WTC11 (cell line): ENCODE data around the gene TNFRSF13B. TPM values are rescaled to one million over a fixed set of nuclear protein-coding genes. Genes with fewer than 3 reads are reported as not detected.

Experiments used
- ATAC-seq: fragments of 200-7000 bp; cut with Tn5 transposase; 2 replicates; pipeline ENCODE4 v1.10.0; 2021; ENCODE audit warnings: mild to moderate bottlenecking, moderate library complexity
- CTCF ChIA-PET: fragments of 300-600 bp; sonication (Branson Sonifier 250); formaldehyde crosslinking; loops from one replicate; lab custom pipeline; 2021; ENCODE audit warnings: antibody characterized with exemption; lab: Charles Lee
- POLR2A ChIA-PET: fragments of 350-600 bp; sonication (Branson Sonifier 250); formaldehyde crosslinking; loops from one replicate; lab custom pipeline; 2021; ENCODE audit warnings: antibody characterized with exemption; lab: Charles Lee
- DNase-seq: peaks from one replicate; pipeline ENCODE4 v3.0.0; 2021; ENCODE audit warnings: low spot score
- H3K27ac Mint-ChIP-seq: 2 replicates; pipeline ENCODE4 v1.8.0; 2021; ENCODE audit warnings: mixed read lengths
- H3K27me3 Mint-ChIP-seq: 2 replicates; pipeline ENCODE4 v1.8.0; 2021; ENCODE audit warnings: low read depth, mild to moderate bottlenecking, moderate library complexity, mixed read lengths
- H3K36me3 Mint-ChIP-seq: 2 replicates; pipeline ENCODE4 v1.8.0; 2021; ENCODE audit warnings: mixed read lengths
- H3K4me1 Mint-ChIP-seq: 2 replicates; pipeline ENCODE4 v1.8.0; 2022; ENCODE audit warnings: mixed read lengths
- H3K4me3 Mint-ChIP-seq: 2 replicates; pipeline ENCODE4 v1.8.0; 2021; ENCODE audit warnings: mild to moderate bottlenecking, moderate library complexity, mixed read lengths
- H3K9me3 Mint-ChIP-seq: 2 replicates; pipeline ENCODE4 v1.8.0; 2021; ENCODE audit warnings: mixed read lengths
- ATF1 ChIP-seq: sonication (generic); formaldehyde crosslinking; IDR thresholded peaks from 2 replicates; pipeline ENCODE4 v1.8.1; 2023; ENCODE audit warnings: mild to moderate bottlenecking, moderate library complexity, missing genetic modification reagents
- ATF6 ChIP-seq: sonication (generic); formaldehyde crosslinking; IDR thresholded peaks from 2 replicates; pipeline ENCODE4 v1.8.1; 2023; ENCODE audit warnings: mild to moderate bottlenecking, missing genetic modification reagents
- CREM ChIP-seq: sonication (generic); formaldehyde crosslinking; IDR thresholded peaks from 2 replicates; pipeline ENCODE4 v1.8.1; 2022; ENCODE audit warnings: mild to moderate bottlenecking, missing genetic modification reagents, moderate library complexity
- GTF2I ChIP-seq: fragments of 250-450 bp; sonication (Bioruptor Pico); conservative IDR thresholded peaks from 2 replicates; pipeline ENCODE4 v1.4.0; 2021; ENCODE audit warnings: mild to moderate bottlenecking
- KAT7 ChIP-seq: sonication (generic); formaldehyde crosslinking; IDR thresholded peaks from 2 replicates; pipeline ENCODE4 v1.8.1; 2023; ENCODE audit warnings: missing genetic modification reagents, mild to moderate bottlenecking, borderline replicate concordance
- NFATC4 ChIP-seq: fragments of 250-450 bp; sonication (Bioruptor Pico); IDR thresholded peaks from 2 replicates; pipeline ENCODE4 v1.9.0; 2021; ENCODE audit warnings: mild to moderate bottlenecking
- NR2C2 ChIP-seq: sonication (generic); formaldehyde crosslinking; IDR thresholded peaks from 2 replicates; pipeline ENCODE4 v1.8.0; 2022; ENCODE audit warnings: mild to moderate bottlenecking, missing genetic modification reagents
- PRRX2 ChIP-seq: fragments of 250-450 bp; sonication (Bioruptor Pico); IDR thresholded peaks from 2 replicates; pipeline ENCODE4 v1.8.0; 2021; ENCODE audit warnings: mild to moderate bottlenecking
- RELA ChIP-seq: sonication (generic); formaldehyde crosslinking; IDR thresholded peaks from 2 replicates; pipeline ENCODE4 v1.8.1; 2022; ENCODE audit warnings: missing genetic modification reagents, mild to moderate bottlenecking, borderline replicate concordance
- SMAD4 ChIP-seq: sonication (generic); formaldehyde crosslinking; IDR thresholded peaks from 2 replicates; pipeline ENCODE4 v1.8.0; 2022; ENCODE audit warnings: mild to moderate bottlenecking, missing genetic modification reagents
- TCF7 ChIP-seq: sonication (generic); formaldehyde crosslinking; IDR thresholded peaks from 2 replicates; pipeline ENCODE4 v1.8.0; 2022; ENCODE audit warnings: mild to moderate bottlenecking, low read depth, missing genetic modification reagents, moderate library complexity
- USF2 ChIP-seq: sonication (generic); formaldehyde crosslinking; IDR thresholded peaks from 2 replicates; pipeline ENCODE4 v1.8.1; 2023; ENCODE audit warnings: mild to moderate bottlenecking, missing genetic modification reagents, moderate library complexity
- ZBTB43 ChIP-seq: sonication (generic); formaldehyde crosslinking; IDR thresholded peaks from 2 replicates; pipeline ENCODE4 v1.8.1; 2023; ENCODE audit warnings: mild to moderate bottlenecking, missing genetic modification reagents
- ZNF121 ChIP-seq: sonication (generic); formaldehyde crosslinking; IDR thresholded peaks from 2 replicates; pipeline ENCODE4 v1.8.0; 2023; ENCODE audit warnings: missing genetic modification reagents
- ZNF219 ChIP-seq: sonication (generic); formaldehyde crosslinking; IDR thresholded peaks from 2 replicates; pipeline ENCODE4 v1.8.0; 2023; ENCODE audit warnings: missing genetic modification reagents, mild to moderate bottlenecking, borderline replicate concordance
- ZNF232 ChIP-seq: sonication (generic); formaldehyde crosslinking; IDR thresholded peaks from 2 replicates; pipeline ENCODE4 v1.8.0; 2022; ENCODE audit warnings: mild to moderate bottlenecking, missing genetic modification reagents
- ZNF671 ChIP-seq: fragments of 250-450 bp; sonication (Bioruptor Pico); IDR thresholded peaks from 2 replicates; pipeline ENCODE4 v1.8.0; 2021; ENCODE audit warnings: mild to moderate bottlenecking
- total RNA-seq: library from RNA; stranded (reverse); gene quantifications from 3 replicates; pipeline ENCODE4 v1.2.3, GENCODE V29; 2021
- TF ChIP-seq, protein P1 (sequence below): fragments of 250-450 bp; sonication (Bioruptor Pico); IDR thresholded peaks from 2 replicates; pipeline ENCODE4 v1.9.0; 2021; ENCODE audit warnings: moderate library complexity, mild to moderate bottlenecking, inconsistent platforms, borderline replicate concordance
- TF ChIP-seq, protein P2 (sequence below): sonication (generic); formaldehyde crosslinking; IDR thresholded peaks from 2 replicates; pipeline ENCODE4 v1.8.0; 2022; ENCODE audit warnings: missing genetic modification reagents
- TF ChIP-seq, protein P3 (sequence below): sonication (generic); formaldehyde crosslinking; IDR thresholded peaks from 2 replicates; pipeline ENCODE4 v1.8.1; 2023; ENCODE audit warnings: mild to moderate bottlenecking, moderate library complexity, missing genetic modification reagents
- TF ChIP-seq, protein P4 (sequence below): fragments of 250-450 bp; sonication (Bioruptor Pico); IDR thresholded peaks from 2 replicates; pipeline ENCODE4 v2.1.2; 2022; ENCODE audit warnings: mild to moderate bottlenecking, moderate library complexity
- TF ChIP-seq, protein P5 (sequence below): sonication (generic); formaldehyde crosslinking; IDR thresholded peaks from 2 replicates; pipeline ENCODE4 v1.8.0; 2022; ENCODE audit warnings: mild to moderate bottlenecking, missing genetic modification reagents
- TF ChIP-seq, protein P6 (sequence below): sonication (generic); formaldehyde crosslinking; IDR thresholded peaks from 2 replicates; pipeline ENCODE4 v1.8.1; 2023; ENCODE audit warnings: mild to moderate bottlenecking, missing genetic modification reagents, moderate library complexity

The TNFRSF13B gene
- total RNA-seq, 1 experiment from 2014 or later, result not detected

DNA sequence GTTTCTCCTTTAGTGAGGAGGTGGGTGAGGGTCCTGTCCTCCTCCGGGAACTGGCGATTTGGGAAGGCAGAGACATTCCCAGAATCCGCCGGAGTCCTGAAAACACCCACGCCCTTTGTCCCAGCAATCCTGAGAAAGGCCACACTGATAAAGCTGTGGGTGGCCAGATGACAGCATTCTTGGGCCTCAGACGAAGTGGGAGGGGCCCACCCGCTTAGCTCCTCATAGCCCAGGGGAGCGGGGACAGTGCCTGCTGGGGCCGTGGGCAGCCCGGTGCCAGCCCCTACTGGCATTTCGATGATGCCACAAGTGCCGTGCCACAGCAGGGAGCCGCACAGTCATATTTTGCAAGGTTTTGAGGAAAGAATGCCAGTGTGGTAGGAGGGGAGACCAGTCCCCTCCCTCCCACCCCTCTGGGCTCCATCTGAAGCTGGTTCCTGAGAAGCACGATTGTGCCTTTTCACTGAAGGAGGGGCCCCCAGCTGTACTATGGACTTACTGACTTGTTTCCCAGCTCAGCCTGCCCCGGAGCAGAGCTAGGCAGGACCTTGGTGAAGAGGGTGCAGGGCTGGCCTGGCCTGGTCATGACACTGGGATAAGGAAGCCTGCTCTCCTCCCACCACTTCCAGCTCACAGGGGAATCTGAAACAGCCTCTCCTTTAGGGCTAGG lies 49.4 kb upstream of the TNFRSF13B start (continued):
- TF ChIP-seq ZNF232 (CRISPR knock-in tag) (no peak), GTF2I (CRISPR knock-in tag) (no peak), ZNF671 (no peak)
- TF ChIP-seq, all 79 proteins: peak for 0

GRCh38 chr17:17020821-17021193 lies 48.9 kb upstream of the TNFRSF13B start:
- no peak overlapping the region for H3K4me3 Mint-ChIP-seq
- TF ChIP-seq CREM (no peak), NR2C2 (no peak), ZNF219 (CRISPR knock-in tag) (no peak), ATF1 (CRISPR knock-in tag) (no peak), ZBTB43 (no peak), TCF7 (CRISPR knock-in tag) (no peak), RELA (no peak), ATF6 (CRISPR knock-in tag) (no peak), ZNF121 (CRISPR knock-in tag) (no peak), KAT7 (CRISPR knock-in tag) (no peak), USF2 (no peak), PRRX2 (CRISPR knock-in tag) (no peak), SMAD4 (CRISPR knock-in tag) (no peak), NFATC4 (CRISPR knock-in tag) (no peak)
- TF ChIP-seq, protein P1, sequence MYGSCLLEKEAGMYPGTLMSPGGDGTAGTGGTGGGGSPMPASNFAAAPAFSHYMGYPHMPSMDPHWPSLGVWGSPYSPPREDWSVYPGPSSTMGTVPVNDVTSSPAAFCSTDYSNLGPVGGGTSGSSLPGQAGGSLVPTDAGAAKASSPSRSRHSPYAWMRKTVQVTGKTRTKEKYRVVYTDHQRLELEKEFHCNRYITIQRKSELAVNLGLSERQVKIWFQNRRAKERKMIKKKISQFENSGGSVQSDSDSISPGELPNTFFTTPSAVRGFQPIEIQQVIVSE (CRISPR knock-in tag), result no peak
- TF ChIP-seq, protein P2, sequence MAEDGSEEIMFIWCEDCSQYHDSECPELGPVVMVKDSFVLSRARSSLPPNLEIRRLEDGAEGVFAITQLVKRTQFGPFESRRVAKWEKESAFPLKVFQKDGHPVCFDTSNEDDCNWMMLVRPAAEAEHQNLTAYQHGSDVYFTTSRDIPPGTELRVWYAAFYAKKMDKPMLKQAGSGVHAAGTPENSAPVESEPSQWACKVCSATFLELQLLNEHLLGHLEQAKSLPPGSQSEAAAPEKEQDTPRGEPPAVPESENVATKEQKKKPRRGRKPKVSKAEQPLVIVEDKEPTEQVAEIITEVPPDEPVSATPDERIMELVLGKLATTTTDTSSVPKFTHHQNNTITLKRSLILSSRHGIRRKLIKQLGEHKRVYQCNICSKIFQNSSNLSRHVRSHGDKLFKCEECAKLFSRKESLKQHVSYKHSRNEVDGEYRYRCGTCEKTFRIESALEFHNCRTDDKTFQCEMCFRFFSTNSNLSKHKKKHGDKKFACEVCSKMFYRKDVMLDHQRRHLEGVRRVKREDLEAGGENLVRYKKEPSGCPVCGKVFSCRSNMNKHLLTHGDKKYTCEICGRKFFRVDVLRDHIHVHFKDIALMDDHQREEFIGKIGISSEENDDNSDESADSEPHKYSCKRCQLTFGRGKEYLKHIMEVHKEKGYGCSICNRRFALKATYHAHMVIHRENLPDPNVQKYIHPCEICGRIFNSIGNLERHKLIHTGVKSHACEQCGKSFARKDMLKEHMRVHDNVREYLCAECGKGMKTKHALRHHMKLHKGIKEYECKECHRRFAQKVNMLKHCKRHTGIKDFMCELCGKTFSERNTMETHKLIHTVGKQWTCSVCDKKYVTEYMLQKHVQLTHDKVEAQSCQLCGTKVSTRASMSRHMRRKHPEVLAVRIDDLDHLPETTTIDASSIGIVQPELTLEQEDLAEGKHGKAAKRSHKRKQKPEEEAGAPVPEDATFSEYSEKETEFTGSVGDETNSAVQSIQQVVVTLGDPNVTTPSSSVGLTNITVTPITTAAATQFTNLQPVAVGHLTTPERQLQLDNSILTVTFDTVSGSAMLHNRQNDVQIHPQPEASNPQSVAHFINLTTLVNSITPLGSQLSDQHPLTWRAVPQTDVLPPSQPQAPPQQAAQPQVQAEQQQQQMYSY, result no peak
- TF ChIP-seq, protein P3, sequence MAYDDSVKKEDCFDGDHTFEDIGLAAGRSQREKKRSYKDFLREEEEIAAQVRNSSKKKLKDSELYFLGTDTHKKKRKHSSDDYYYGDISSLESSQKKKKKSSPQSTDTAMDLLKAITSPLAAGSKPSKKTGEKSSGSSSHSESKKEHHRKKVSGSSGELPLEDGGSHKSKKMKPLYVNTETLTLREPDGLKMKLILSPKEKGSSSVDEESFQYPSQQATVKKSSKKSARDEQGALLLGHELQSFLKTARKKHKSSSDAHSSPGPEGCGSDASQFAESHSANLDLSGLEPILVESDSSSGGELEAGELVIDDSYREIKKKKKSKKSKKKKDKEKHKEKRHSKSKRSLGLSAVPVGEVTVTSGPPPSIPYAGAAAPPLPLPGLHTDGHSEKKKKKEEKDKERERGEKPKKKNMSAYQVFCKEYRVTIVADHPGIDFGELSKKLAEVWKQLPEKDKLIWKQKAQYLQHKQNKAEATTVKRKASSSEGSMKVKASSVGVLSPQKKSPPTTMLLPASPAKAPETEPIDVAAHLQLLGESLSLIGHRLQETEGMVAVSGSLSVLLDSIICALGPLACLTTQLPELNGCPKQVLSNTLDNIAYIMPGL (CRISPR knock-in tag), result no peak
- TF ChIP-seq, protein P4, sequence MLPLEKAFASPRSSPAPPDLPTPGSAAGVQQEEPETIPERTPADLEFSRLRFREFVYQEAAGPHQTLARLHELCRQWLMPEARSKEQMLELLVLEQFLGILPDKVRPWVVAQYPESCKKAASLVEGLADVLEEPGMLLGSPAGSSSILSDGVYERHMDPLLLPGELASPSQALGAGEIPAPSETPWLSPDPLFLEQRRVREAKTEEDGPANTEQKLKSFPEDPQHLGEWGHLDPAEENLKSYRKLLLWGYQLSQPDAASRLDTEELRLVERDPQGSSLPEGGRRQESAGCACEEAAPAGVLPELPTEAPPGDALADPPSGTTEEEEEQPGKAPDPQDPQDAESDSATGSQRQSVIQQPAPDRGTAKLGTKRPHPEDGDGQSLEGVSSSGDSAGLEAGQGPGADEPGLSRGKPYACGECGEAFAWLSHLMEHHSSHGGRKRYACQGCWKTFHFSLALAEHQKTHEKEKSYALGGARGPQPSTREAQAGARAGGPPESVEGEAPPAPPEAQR (CRISPR knock-in tag), result no peak
- TF ChIP-seq, protein P5, sequence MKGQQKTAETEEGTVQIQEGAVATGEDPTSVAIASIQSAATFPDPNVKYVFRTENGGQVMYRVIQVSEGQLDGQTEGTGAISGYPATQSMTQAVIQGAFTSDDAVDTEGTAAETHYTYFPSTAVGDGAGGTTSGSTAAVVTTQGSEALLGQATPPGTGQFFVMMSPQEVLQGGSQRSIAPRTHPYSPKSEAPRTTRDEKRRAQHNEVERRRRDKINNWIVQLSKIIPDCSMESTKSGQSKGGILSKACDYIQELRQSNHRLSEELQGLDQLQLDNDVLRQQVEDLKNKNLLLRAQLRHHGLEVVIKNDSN (CRISPR knock-in tag), result no peak
- TF ChIP-seq, protein P6, sequence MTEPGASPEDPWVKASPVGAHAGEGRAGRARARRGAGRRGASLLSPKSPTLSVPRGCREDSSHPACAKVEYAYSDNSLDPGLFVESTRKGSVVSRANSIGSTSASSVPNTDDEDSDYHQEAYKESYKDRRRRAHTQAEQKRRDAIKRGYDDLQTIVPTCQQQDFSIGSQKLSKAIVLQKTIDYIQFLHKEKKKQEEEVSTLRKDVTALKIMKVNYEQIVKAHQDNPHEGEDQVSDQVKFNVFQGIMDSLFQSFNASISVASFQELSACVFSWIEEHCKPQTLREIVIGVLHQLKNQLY (CRISPR knock-in tag), result no peak
- TF ChIP-seq, all 79 proteins: peak for 0
- peaks cover 2% of the 10 kb centered on the region; the same call in 1 of the 2 replicates for H3K27me3 Mint-ChIP-seq
- H3K4me1 Mint-ChIP-seq, result peaks cover 8% of the 10 kb centered on the region
- DNase-seq (no peak), ATAC-seq (no peak)
- POLR2A ChIA-PET, result interaction anchor here (0.5 kb wide), 1 partner anchor 599 kb away, joined by 4 read pairs; no protein-coding TSS in a partner anchor
- CTCF ChIA-PET, result interaction anchor here (1.1 to 1.9 kb wide), 3 partner anchors 29 to 126 kb away, joined by 4 to 7 read pairs (median 5); no protein-coding TSS in a partner anchor
- no peak overlapping the region for H3K27ac Mint-ChIP-seq
- H3K9me3 Mint-ChIP-seq, result peaks cover 6% of the 10 kb centered on the region
- H3K36me3 Mint-ChIP-seq, result no peaks in the 10 kb centered on the region
